ENCODE results near the gene KCNH6. TPM values are rescaled to one million over a fixed set of nuclear protein-coding genes. Genes with fewer than 3 reads are reported as not detected.

The KCNH6 gene
- total and polyA plus RNA-seq, 9 of the 15 experiments (the other 6 are each of a cell fraction or from before 2014, with no cell fraction given): not detected

- TF ChIP-seq TSC22D4 (tag; IDR thresholded peaks at IDR 0.05): no peak
- TF ChIP-seq, protein P1, sequence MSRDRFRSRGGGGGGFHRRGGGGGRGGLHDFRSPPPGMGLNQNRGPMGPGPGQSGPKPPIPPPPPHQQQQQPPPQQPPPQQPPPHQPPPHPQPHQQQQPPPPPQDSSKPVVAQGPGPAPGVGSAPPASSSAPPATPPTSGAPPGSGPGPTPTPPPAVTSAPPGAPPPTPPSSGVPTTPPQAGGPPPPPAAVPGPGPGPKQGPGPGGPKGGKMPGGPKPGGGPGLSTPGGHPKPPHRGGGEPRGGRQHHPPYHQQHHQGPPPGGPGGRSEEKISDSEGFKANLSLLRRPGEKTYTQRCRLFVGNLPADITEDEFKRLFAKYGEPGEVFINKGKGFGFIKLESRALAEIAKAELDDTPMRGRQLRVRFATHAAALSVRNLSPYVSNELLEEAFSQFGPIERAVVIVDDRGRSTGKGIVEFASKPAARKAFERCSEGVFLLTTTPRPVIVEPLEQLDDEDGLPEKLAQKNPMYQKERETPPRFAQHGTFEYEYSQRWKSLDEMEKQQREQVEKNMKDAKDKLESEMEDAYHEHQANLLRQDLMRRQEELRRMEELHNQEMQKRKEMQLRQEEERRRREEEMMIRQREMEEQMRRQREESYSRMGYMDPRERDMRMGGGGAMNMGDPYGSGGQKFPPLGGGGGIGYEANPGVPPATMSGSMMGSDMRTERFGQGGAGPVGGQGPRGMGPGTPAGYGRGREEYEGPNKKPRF (IDR thresholded peaks at IDR 0.05; ENCODE audit: low read depth, low read length): no peak
- no peak for TF ChIP-seq EGR1 (conservative IDR thresholded peaks at IDR 0.05)
- TF ChIP-seq CBX8 (IDR thresholded peaks at IDR 0.05; ENCODE audit: borderline replicate concordance, extremely low read depth, low read depth, low read length, poor library complexity, severe bottlenecking): no peak
Measured at GRCh38 chr17:63477480-63478440, 45.4 kb upstream of the KCNH6 start (continued).
